ENCODE measurements around the gene MYO1H.

DNA sequence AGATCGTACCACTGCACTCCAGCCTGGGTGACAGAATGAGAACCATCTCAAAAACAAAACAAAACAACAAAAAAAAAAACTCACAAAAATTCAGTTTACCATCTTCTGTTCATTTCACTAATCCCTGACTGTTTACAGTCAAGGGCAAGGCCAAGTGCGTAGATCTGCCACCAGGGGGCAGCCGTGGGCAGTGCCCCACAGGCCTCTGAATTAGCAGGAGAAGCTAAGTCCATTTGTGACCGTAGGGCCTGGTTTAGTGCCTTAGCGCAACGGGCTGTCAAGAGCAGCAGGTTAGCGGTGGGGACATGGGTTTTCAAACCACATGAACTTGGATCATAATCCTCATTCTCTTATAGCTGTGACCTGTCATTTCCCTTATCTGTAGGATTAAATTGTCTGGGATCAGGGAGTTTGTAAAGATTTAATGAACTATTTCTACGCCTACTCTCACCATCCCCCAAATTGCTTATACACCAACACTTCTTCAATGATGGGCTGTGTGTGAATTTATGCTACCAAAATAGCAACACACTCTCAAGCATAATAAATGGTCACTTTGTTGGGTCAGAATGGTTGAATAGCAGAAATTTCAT is 80.4 kb downstream of the MYO1H start:
- TF ChIP-seq POLR2A (IDR thresholded peaks at IDR 0.05; ENCODE audit: low read depth) (no peak), POLR2AphosphoS5 (IDR thresholded peaks at IDR 0.05) (peak; percentile 61 to 71)
- TF ChIP-seq, protein P1, sequence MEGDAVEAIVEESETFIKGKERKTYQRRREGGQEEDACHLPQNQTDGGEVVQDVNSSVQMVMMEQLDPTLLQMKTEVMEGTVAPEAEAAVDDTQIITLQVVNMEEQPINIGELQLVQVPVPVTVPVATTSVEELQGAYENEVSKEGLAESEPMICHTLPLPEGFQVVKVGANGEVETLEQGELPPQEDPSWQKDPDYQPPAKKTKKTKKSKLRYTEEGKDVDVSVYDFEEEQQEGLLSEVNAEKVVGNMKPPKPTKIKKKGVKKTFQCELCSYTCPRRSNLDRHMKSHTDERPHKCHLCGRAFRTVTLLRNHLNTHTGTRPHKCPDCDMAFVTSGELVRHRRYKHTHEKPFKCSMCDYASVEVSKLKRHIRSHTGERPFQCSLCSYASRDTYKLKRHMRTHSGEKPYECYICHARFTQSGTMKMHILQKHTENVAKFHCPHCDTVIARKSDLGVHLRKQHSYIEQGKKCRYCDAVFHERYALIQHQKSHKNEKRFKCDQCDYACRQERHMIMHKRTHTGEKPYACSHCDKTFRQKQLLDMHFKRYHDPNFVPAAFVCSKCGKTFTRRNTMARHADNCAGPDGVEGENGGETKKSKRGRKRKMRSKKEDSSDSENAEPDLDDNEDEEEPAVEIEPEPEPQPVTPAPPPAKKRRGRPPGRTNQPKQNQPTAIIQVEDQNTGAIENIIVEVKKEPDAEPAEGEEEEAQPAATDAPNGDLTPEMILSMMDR (IDR thresholded peaks at IDR 0.05) = peak; percentile 92 to 98 (median 96)
